HG03159 (cell line): ENCODE results near the gene POLR1B.

Experiments used
- ATAC-seq: cut with Tn5 transposase; IDR thresholded peaks from one replicate; pipeline ENCODE4 v1.9.1; 2021; ENCODE audit warnings: mild to moderate bottlenecking, moderate library complexity; ENCODE audit not compliant: unreplicated experiment

POLR1B gene

DNA sequence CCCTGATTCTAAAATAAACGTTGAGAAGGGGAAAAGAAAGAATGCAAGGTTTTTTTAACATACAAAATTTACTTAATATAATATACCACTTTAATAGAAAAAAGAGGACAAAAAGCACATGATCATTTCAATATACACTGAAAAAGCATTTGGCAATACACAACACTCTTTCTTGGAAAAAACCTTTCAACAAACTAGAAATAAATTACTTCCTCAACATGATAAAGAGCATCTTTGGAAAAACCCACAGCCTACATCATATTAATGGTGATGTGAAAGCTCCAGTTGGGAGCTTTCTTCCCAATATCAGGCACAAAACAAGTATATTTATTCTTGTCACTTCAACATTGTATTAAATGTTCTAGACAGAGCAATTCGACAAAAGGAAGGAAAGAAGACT lies 3.0 kb upstream of the POLR1B start:
- ATAC-seq = no peak

GRCh38 chr2:112540906-112541305 lies 1.4 kb upstream of the POLR1B start:
- no peak for ATAC-seq

DNA sequence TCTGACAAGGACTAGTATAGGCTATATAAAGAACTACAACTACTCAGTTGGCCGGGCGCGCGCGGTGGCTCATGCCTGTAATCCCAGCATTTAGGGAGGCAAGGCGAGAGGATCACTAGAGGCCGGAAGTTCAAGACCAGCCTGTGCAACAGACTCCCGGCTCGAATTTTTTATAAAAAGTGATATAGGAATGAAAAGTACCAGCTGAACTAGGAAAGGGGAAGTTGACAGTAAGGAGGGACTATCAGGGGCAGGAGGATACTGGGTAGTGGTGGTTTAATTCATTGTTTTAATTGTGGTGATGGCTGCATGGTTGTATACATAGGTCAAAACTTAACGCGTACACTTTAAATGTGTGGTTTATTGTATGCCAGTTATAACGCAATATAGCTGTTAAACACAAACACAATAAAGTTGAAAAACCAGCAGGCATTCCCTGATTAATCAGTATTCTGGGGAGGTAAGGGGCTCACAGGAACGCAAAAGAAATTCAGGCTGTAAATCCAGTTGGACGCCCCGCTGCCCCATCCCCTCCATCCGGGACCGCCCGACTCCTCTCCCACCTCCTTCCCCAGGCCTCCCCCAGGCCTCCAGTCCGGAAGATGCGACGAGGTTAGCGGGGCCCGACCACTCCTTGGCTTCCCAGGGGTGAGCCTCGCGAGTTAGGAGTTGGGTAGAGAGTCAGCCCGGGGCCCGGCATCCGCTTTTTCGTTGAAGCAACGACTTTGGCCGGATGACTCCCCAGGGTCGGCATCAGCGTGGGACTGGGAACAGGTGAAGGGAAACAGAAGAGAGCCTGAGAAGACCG lies 746 bp upstream of the POLR1B start:
- ATAC-seq = peak; percentile 58

DNA sequence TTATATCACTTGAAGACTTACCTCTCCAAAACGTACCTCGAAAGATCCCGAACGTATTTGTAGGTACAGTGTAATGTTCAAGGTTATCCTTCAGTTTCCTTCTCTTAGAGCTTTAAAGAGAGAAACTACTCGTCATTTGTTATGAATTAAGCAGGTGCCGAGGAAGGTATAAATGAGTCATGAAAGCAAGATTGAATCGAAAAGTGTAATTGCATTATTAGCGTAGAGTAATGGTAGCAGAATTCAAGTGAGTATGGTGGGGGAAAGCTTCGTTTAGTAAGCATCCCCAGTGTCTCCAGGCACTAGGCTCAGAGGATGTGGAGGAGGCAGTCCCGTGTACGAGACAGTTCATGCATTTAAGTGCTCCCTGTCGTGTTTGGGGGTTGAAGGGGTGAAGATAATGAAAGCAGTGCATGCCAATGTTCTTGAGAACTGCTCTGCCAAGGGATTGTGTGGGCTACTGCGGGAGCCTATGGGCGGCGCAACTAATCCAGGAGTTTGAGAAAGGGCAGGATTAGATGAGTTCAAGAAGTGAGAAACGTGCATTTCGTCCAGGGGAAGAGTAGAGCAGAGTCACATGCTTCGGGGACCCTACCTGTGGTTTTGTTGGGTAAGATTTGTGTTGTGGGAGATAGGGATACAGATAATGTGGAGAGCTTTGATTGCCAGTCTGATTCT lies 858 bp downstream of the POLR1B start:
- ATAC-seq = peak; percentile 0

DNA sequence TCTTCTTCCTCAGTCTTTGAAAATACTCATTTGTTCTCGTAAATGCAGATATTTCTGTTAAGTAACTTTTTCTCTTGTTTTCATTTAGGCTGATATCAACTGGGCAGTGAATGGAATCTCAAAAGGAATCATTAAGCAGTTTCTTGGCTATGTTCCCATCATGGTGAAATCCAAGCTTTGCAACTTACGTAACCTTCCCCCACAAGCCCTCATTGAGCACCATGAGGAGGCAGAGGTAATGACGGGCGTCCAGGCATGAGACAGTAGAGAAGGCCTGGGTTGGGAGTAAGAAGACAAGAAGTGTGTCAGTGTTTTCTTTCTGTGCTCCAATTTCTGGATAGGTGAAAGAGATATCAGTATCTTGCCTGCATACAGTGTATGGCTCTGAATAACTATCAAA lies 5.1 kb downstream of the POLR1B start:
- ATAC-seq = no peak

DNA sequence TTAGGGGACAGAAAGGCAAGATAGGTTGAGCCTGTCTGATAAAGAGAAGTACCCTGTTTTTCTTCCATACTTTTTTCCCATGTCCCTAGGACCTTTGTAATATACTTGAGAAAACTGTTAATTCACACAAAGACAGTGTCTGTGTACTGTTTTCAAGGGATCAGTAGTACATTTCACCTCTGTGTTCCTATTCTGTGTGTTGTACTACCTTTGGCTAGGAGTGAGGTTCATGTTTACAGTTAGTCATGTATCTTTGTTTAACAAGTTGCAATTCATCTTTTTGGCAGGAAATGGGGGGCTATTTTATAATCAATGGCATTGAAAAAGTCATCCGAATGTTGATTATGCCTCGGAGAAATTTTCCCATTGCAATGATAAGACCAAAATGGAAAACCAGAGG lies 6.7 kb downstream of the POLR1B start:
- no peak for ATAC-seq

DNA sequence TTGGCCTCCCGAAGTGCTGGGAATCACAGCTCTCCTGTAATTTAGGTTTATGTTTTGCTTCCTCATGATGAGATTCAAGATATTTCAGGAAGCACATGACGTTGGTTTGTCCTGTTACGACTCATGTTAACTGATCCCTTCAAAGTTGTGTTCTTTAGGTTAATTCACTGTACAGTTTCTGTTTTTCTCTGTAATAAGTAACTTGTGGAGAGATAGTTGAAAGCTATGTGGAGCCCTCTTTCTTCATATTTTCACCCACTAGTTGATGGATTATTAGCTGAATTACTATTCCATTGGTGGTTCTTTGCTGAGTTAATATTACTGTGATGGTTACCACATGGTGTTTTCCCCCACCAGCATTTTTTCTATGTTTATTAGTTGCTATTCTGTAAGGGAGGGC lies 23.8 kb downstream of the POLR1B start:
- peak; percentile 63 for ATAC-seq

- ATAC-seq = peak; percentile 10
Observed at GRCh38 chr2:112566508-112566907, 24.2 kb downstream of the POLR1B start.

- ATAC-seq = no peak
Observed at GRCh38 chr2:112572005-112572404, 29.7 kb downstream of the POLR1B start.

GRCh38 chr2:112577756-112578155 lies 35.5 kb downstream of the POLR1B start:
- ATAC-seq = no peak

DNA sequence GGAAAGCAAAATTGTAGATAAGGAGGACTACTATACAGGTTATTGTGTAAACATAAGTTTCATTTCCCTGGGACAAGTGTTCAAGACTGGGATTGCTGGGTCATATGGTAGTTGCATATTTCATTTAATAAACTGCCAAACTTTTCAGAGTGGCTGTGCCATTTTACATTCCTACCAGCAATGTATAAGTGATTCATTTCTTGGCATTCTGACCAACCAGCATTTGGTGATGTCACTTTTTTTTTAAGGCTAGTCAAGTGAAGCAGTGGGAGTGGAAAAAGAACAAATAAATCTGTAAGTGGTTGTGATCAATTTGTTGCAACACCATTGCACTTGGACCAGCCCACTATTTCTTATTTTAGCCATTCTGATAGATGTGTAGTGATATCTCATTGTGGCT lies 37.0 kb downstream of the POLR1B start:
- ATAC-seq = no peak

GRCh38 chr2:112580084-112580483 lies 37.8 kb downstream of the POLR1B start:
- ATAC-seq = no peak

- no peak for ATAC-seq
Observed at GRCh38 chr2:112582314-112582746, 40.1 kb downstream of the POLR1B start.

DNA sequence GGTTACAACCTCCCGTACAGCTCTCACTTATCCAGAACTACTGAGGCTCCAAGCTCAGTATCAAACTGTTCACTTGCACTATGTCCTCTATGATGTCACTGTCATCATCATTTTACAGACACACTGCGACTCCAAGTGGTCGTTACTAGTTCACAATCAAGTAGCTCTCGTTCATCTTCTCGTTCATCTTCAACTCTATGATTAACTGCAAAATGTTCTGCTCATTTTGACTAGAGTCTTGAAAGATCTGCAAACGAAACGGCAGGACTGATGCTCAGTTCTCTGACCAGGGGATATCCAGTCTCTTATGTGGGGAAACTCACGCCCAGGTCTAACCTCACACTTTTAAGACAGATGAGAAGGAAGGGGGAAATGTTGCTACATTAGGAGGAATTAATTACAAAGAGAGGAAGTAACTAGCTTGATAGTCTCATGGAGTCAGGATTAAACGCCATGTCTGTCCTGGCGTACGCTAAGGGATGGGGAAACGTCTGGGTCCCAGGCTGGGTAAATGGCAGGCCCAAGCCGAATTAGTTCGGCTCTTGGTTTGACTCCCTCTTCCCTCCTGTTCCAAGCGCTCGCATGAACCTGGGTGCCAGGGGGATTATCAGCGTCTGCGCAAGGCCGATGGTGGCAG lies 41.4 kb downstream of the POLR1B start:
- ATAC-seq = no peak

GRCh38 chr2:112584134-112584890 lies 42.0 kb downstream of the POLR1B start, which contains the start of gene CHCHD5:
TSS of gene CHCHD5 (plus strand) at chr2:112584609. CDS start at chr2:112584648, 39 bp downstream.
- peak; percentile 82 for ATAC-seq

GRCh38 chr2:112584891-112585250 lies 42.6 kb downstream of the POLR1B start:
- no peak for ATAC-seq

DNA sequence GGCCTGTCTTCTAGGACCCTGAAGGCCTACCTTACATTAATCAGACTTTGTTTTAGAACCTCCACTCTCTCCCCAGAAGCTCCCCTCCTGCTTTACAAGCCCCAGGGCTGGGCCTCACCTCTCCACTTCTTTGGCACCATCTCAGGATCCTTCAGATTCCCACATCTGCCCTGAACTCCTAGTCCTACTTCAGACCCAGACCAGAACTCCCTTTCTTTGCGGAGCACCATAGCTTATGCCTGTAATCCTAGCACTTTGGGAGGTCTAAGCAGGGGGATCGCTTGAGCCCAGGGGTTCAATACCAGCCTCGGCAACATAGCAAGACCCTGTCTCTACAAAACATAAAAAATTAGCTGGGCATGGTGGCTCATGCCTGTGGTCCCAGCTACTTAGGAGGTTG lies 43.1 kb downstream of the POLR1B start:
- no peak for ATAC-seq

DNA sequence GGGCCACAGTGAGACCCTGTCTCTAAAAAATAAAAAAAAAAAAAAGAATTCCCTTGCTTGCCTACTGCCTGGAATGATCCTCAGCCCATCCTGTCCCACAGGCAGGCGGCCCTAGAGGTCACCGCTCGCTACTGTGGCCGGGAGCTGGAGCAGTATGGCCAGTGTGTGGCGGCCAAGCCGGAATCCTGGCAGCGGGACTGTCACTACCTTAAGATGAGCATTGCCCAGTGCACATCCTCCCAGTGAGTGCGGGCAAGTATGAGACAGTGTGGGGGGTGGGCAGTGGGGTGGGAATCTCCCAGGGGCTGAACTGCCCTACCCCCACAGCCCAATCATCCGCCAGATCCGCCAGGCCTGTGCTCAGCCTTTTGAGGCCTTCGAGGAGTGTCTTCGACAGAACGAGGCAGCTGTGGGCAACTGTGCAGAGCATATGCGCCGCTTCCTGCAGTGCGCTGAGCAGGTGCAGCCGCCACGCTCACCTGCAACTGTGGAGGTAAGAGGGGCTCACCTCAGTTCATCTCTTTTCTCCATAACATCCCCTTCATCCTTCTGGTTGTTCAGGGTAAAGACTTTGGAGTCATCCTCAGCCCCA lies 43.7 kb downstream of the POLR1B start:
- ATAC-seq = no peak

GRCh38 chr2:112588611-112589045 lies 46.4 kb downstream of the POLR1B start:
- ATAC-seq = no peak

- ATAC-seq = no peak
Observed at GRCh38 chr2:112591413-112591812, 49.1 kb downstream of the POLR1B start.

- ATAC-seq = no peak
Observed at GRCh38 chr2:112593736-112594135, 51.5 kb downstream of the POLR1B start.
